Activated CD8-positive, alpha-beta T cell treated with anti-CD3 and anti-CD28 coated beads, Interleukin-2, amount 10 ng/mL, durations not matched to agents 7 days and 5 days (primary cell): Measurements from ENCODE around the gene ANKH. TPM values are rescaled to one million over a fixed set of nuclear protein-coding genes. Genes with fewer than 3 reads are reported as not detected.
"Not testable (repeated sequence)": the region's sequence is repeated elsewhere in the genome, so short reads cannot be mapped to it uniquely, and the experiment has no call there.

Experiments
- ATAC-seq: fragments of 150-1000 bp; cut with Tn5 transposase; one replicate; pipeline ENCODE4 v1.10.0; 2021; ENCODE audit warnings: moderate library complexity
- CTCF ChIA-PET: fragments of 350-600 bp; sonication (Branson Sonifier 250); formaldehyde crosslinking; loops from one replicate; lab custom pipeline; 2021; ENCODE audit warnings: antibody characterized with exemption; lab: Charles Lee
- POLR2A ChIA-PET: fragments of 350-600 bp; sonication (Branson Sonifier 250); formaldehyde crosslinking; loops from one replicate; lab custom pipeline; 2021; ENCODE audit warnings: antibody characterized with exemption; lab: Charles Lee
- DNase-seq: peaks from one replicate; pipeline ENCODE4 v3.0.0-alpha.2; 2020
- H3K27ac Mint-ChIP-seq: one replicate; pipeline ENCODE4 v1.8.0; 2021; ENCODE audit warnings: mild to moderate bottlenecking, mixed read lengths
- H3K27me3 Mint-ChIP-seq: one replicate; pipeline ENCODE4 v1.8.0; 2021; ENCODE audit warnings: low read depth, mixed read lengths
- H3K36me3 Mint-ChIP-seq: one replicate; pipeline ENCODE4 v1.8.0; 2021; ENCODE audit warnings: low read depth, mixed read lengths
- H3K4me1 Mint-ChIP-seq: one replicate; pipeline ENCODE4 v1.8.0; 2021; ENCODE audit warnings: low read depth, mixed read lengths
- H3K4me3 Mint-ChIP-seq: one replicate; pipeline ENCODE4 v1.8.0; 2021; ENCODE audit warnings: mild to moderate bottlenecking, mixed read lengths
- H3K9me3 Mint-ChIP-seq: one replicate; pipeline ENCODE4 v1.8.0; 2022; ENCODE audit warnings: mixed read lengths; ENCODE audit not compliant: insufficient read depth
- total RNA-seq, 2 experiments: library from RNA; stranded (reverse); gene quantifications; one replicate each; pipeline ENCODE4 v1.2.3, GENCODE V29; 2021

ANKH gene
- total RNA-seq, 2 experiments from 2014 or later, result 32.1 to 36.0 TPM

GRCh38 chr5:14880688-14881087, 9.1 kb upstream of the ANKH start:
- ATAC-seq, result no peak
- ChIA-PET CTCF (interaction anchor here (1.0 to 1.1 kb wide), 2 partner anchors 9 to 134 kb away, joined by 3 read pairs; no protein-coding TSS in a partner anchor), POLR2A (interaction anchor here (0.9 kb wide), 1 partner anchor 138 kb away, joined by 3 read pairs; no protein-coding TSS in a partner anchor)
- Mint-ChIP-seq H3K9me3 (no peaks in the 10 kb centered on the region), H3K27me3 (peaks cover 19% of the 10 kb centered on the region), H3K36me3 (no peaks in the 10 kb centered on the region), H3K4me1 (no peaks in the 10 kb centered on the region), H3K27ac (no peak overlapping the region), H3K4me3 (no peak overlapping the region)
- no peak for DNase-seq

GRCh38 chr5:14879937-14880589, 8.5 kb upstream of the ANKH start:
- Mint-ChIP-seq H3K9me3 (no peaks in the 10 kb centered on the region), H3K27me3 (peaks cover 19% of the 10 kb centered on the region), H3K27ac (no peak overlapping the region), H3K4me3 (no peak overlapping the region), H3K36me3 (no peaks in the 10 kb centered on the region), H3K4me1 (no peaks in the 10 kb centered on the region)
- ATAC-seq, result no peak
- DNase-seq, result no peak
- CTCF ChIA-PET, result interaction anchor here (1.1 kb wide), 1 partner anchor 8 kb away, joined by 3 read pairs; no protein-coding TSS in a partner anchor
- POLR2A ChIA-PET, result interaction anchor here (0.9 kb wide), 1 partner anchor 137 kb away, joined by 3 read pairs; no protein-coding TSS in a partner anchor

- no peaks in the 10 kb centered on the region for H3K9me3 Mint-ChIP-seq
- ChIA-PET POLR2A (interaction anchor here (0.9 kb wide), 1 partner anchor 136 kb away, joined by 3 read pairs; no protein-coding TSS in a partner anchor), CTCF (interaction anchor here (1.2 to 1.3 kb wide), 2 partner anchors 123 to 204 kb away, joined by 3 to 4 read pairs; no protein-coding TSS in a partner anchor)
- no peak for DNase-seq
- no peak overlapping the region for H3K27ac Mint-ChIP-seq
- H3K4me3 Mint-ChIP-seq, result no peak overlapping the region
- no peaks in the 10 kb centered on the region for H3K36me3 Mint-ChIP-seq
- no peak for ATAC-seq
- H3K27me3 Mint-ChIP-seq, result peaks cover 19% of the 10 kb centered on the region
- no peaks in the 10 kb centered on the region for H3K4me1 Mint-ChIP-seq
Observed at GRCh38 chr5:14879393-14879792, 7.8 kb upstream of the ANKH start.

GRCh38 chr5:14878192-14878591, 6.6 kb upstream of the ANKH start:
- H3K36me3 Mint-ChIP-seq, H3K4me1 Mint-ChIP-seq, H3K4me3 Mint-ChIP-seq, H3K9me3 Mint-ChIP-seq, DNase-seq, POLR2A ChIA-PET, ATAC-seq, H3K27ac Mint-ChIP-seq: not testable (repeated sequence)
- CTCF ChIA-PET, result interaction anchor here (1.2 to 1.3 kb wide), 2 partner anchors 124 to 203 kb away, joined by 3 to 4 read pairs; no protein-coding TSS in a partner anchor
- peaks cover 19% of the 10 kb centered on the region for H3K27me3 Mint-ChIP-seq

- Mint-ChIP-seq H3K36me3 (no peaks in the 10 kb centered on the region), H3K27me3 (peaks cover 19% of the 10 kb centered on the region), H3K4me1 (peaks cover 3% of the 10 kb centered on the region), H3K4me3 (no peak overlapping the region), H3K9me3 (no peaks in the 10 kb centered on the region), H3K27ac (no peak overlapping the region)
- no peak for DNase-seq
- POLR2A ChIA-PET, result no interaction called here
- CTCF ChIA-PET, result no interaction called here
- ATAC-seq, result no peak
Observed at GRCh38 chr5:14876095-14876494, 4.5 kb upstream of the ANKH start.

- POLR2A ChIA-PET, result no interaction called here
- ATAC-seq (no peak), DNase-seq (no peak)
- H3K27me3 Mint-ChIP-seq, result peaks cover 16% of the 10 kb centered on the region
- no peaks in the 10 kb centered on the region for H3K36me3 Mint-ChIP-seq
- H3K4me3 Mint-ChIP-seq, result no peak overlapping the region
- peak overlapping the region; percentile 28 for H3K27ac Mint-ChIP-seq
- H3K4me1 Mint-ChIP-seq, result peaks cover 23% of the 10 kb centered on the region
- no peaks in the 10 kb centered on the region for H3K9me3 Mint-ChIP-seq
- CTCF ChIA-PET, result interaction anchor here (1.0 to 1.4 kb wide), 4 partner anchors 8 to 147 kb away, joined by 3 to 4 read pairs (median 4); no protein-coding TSS in a partner anchor
Observed at GRCh38 chr5:14873790-14874189, 2.2 kb upstream of the ANKH start.

- ATAC-seq (no peak), DNase-seq (no peak)
- peaks cover 24% of the 10 kb centered on the region for H3K4me1 Mint-ChIP-seq
- H3K27me3 Mint-ChIP-seq, result peaks cover 16% of the 10 kb centered on the region
- ChIA-PET POLR2A (interaction anchor here (0.6 kb wide), 1 partner anchor 106 kb away, joined by 7 read pairs; no protein-coding TSS in a partner anchor), CTCF (interaction anchor here (0.7 to 1.4 kb wide), 7 partner anchors 9 to 188 kb away, joined by 3 to 4 read pairs (median 3); no protein-coding TSS in a partner anchor)
- peak overlapping the region; percentile 82 for H3K4me3 Mint-ChIP-seq
- H3K9me3 Mint-ChIP-seq, result no peaks in the 10 kb centered on the region
- no peak overlapping the region for H3K27ac Mint-ChIP-seq
- no peaks in the 10 kb centered on the region for H3K36me3 Mint-ChIP-seq
Observed at GRCh38 chr5:14873093-14873492, 1.5 kb upstream of the ANKH start.

GRCh38 chr5:14872070-14872989, 752 bp upstream of the ANKH start:
- peaks cover 28% of the 10 kb centered on the region for H3K4me1 Mint-ChIP-seq
- ATAC-seq (peak; percentile 41), DNase-seq (peak; percentile 72)
- peaks cover 12% of the 10 kb centered on the region for H3K27me3 Mint-ChIP-seq
- POLR2A ChIA-PET, result interaction anchor here (0.6 kb wide), 1 partner anchor 105 kb away, joined by 7 read pairs; no protein-coding TSS in a partner anchor
- H3K4me3 Mint-ChIP-seq, result peak overlapping the region; percentile 82
- H3K36me3 Mint-ChIP-seq, result no peaks in the 10 kb centered on the region
- H3K27ac Mint-ChIP-seq, result peak overlapping the region; percentile 83
- H3K9me3 Mint-ChIP-seq, result no peaks in the 10 kb centered on the region
- CTCF ChIA-PET, result interaction anchor here (0.7 to 2.7 kb wide), 10 partner anchors 8 to 188 kb away, joined by 3 to 11 read pairs (median 3); no protein-coding TSS in a partner anchor

- Mint-ChIP-seq H3K36me3 (no peaks in the 10 kb centered on the region), H3K9me3 (no peaks in the 10 kb centered on the region), H3K27me3 (no peaks in the 10 kb centered on the region), H3K4me1 (peaks cover 28% of the 10 kb centered on the region), H3K27ac (peak overlapping the region; percentile 72), H3K4me3 (peak overlapping the region; percentile 83)
- POLR2A ChIA-PET, result interaction anchor here (0.7 to 1.6 kb wide), 4 partner anchors 61 to 164 kb away, joined by 3 to 8 read pairs (median 4); no protein-coding TSS in a partner anchor
- CTCF ChIA-PET, result interaction anchor here (0.7 to 2.9 kb wide), 14 partner anchors 9 to 507 kb away, joined by 3 to 24 read pairs (median 3); no protein-coding TSS in a partner anchor
- peak; percentile 23 for ATAC-seq
- DNase-seq, result peak; percentile 69
Observed at GRCh38 chr5:14870337-14871213, 1.0 kb downstream of the ANKH start.

GRCh38 chr5:14869668-14870164, 1.9 kb downstream of the ANKH start:
- POLR2A ChIA-PET, result interaction anchor here (1.6 kb wide), 1 partner anchor 60 kb away, joined by 8 read pairs; no protein-coding TSS in a partner anchor
- peak overlapping the region; percentile 71 for H3K27ac Mint-ChIP-seq
- no peaks in the 10 kb centered on the region for H3K9me3 Mint-ChIP-seq
- ATAC-seq, result no peak
- H3K27me3 Mint-ChIP-seq, result no peaks in the 10 kb centered on the region
- no peak for DNase-seq
- peak overlapping the region; percentile 83 for H3K4me3 Mint-ChIP-seq
- CTCF ChIA-PET, result interaction anchor here (0.7 to 2.9 kb wide), 9 partner anchors 10 to 506 kb away, joined by 3 to 24 read pairs (median 3); no protein-coding TSS in a partner anchor
- peaks cover 28% of the 10 kb centered on the region for H3K4me1 Mint-ChIP-seq
- no peaks in the 10 kb centered on the region for H3K36me3 Mint-ChIP-seq
